Right lobe of liver (tissue), 4 donors: ENCODE results near the gene TNRC6C.

ENCODE experiments used
- CTCF ChIP-seq, 4 donors: fragments of 200-600 bp in 3 of 4; fragments of 450-650 bp in 1 of 4; IDR thresholded peaks; one replicate each; pipeline versions ENCODE4 v1.5.1 to v1.8.0; 2016 to 2022; ENCODE audit warnings: antibody characterized with exemption in 4 of 4, mild to moderate bottlenecking in 2 of 4
- POLR2A ChIP-seq: fragments of 450-650 bp; IDR thresholded peaks from one replicate; pipeline ENCODE4 v1.6.1; 2017; ENCODE audit warnings: antibody characterized with exemption, mild to moderate bottlenecking
- donor health status: DM: no; HTN: no; CAD: no.
- donor health status: DM: no; HTN: no; CAD: no.
- donor health status: DM: no; HTN: yes; CAD: no.

GRCh38 chr17:78034429-78035091 lies 76.1 kb downstream of the TNRC6C start:
- TF ChIP-seq CTCF (IDR thresholded peaks at IDR 0.05) (no peak), POLR2A (no peak)
